ENCODE measurements around the gene DHTKD1. TPM values are rescaled to one million over a fixed set of nuclear protein-coding genes. Genes with fewer than 3 reads are reported as not detected.

The DHTKD1 gene
- total and polyA plus RNA-seq, 10 of the 15 experiments (the other 5 are each of a cell fraction or from before 2014, with no cell fraction given): 11.3 to 35.0 (median 26.9) TPM

DNA sequence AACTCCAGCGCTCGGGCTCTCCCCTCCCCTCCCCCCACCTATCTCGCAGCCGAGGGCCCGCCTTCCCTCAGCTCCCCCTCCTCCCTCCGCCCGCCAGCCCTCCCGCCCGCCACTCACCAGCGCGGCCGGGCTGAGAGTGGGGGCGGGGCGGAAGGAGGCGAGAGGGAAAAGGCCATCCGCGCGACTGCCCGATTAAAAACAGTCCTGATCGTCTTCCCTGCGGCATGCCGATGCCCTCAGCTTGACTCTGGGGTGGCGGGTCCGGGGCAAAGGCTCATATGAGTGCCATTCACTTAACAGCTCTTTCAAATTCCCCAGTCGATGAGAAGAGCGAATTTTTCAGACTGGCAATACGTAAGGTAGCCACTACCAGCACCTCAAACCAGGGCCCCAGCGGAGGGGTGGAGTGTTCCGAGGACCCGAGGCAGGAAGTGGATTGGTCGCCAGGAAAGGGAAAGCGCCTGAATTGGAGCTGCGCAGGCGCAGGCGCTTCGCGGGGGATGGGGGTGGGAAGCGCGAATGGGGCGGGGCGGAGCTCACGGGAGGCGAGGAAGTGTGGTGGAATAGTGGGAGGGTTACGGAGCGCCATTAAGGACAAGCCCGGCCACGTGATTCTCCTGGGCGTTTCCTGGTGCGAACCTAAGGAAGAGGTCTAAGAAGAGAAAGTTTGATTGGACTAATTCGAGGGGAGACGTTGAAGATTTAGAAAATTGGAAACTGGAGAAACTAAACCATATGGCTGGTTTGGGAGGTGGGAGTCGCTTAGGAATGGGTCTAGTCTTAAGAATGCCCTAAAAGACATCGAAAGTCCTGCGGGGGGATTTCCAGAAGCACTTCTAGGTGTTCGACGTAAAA is 25.7 kb upstream of the DHTKD1 start, which contains the start of gene UPF2 (continued):
- TF ChIP-seq RFX5 (IDR thresholded peaks at IDR 0.05; ENCODE audit: low read depth, low read length): no peak
- no peak for TF ChIP-seq EZH2 (IDR thresholded peaks at IDR 0.05; ENCODE audit: borderline replicate concordance, control insufficient read depth, low read depth, low read length)
- no peak; the same call in 1 of the 2 replicates for TF ChIP-seq RCOR1 (conservative IDR thresholded peaks at IDR 0.05; ENCODE audit: low read depth, low read length)
- TF ChIP-seq, protein P1, sequence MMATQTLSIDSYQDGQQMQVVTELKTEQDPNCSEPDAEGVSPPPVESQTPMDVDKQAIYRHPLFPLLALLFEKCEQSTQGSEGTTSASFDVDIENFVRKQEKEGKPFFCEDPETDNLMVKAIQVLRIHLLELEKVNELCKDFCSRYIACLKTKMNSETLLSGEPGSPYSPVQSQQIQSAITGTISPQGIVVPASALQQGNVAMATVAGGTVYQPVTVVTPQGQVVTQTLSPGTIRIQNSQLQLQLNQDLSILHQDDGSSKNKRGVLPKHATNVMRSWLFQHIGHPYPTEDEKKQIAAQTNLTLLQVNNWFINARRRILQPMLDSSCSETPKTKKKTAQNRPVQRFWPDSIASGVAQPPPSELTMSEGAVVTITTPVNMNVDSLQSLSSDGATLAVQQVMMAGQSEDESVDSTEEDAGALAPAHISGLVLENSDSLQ (IDR thresholded peaks at IDR 0.05): peak; percentile 97
- no peak for TF ChIP-seq BCL11A (IDR thresholded peaks at IDR 0.05; ENCODE audit: low read depth, low read length)
- TF ChIP-seq HDGF (IDR thresholded peaks at IDR 0.05): no peak
- TF ChIP-seq MEF2A (IDR thresholded peaks at IDR 0.05; ENCODE audit: insufficient read depth, low read depth, low read length): no peak; the same call in 1 of the 2 replicates
- TF ChIP-seq CREM (IDR thresholded peaks at IDR 0.05; ENCODE audit: low read depth): peak; percentile 6; the same call in 1 of the 2 replicates
- TF ChIP-seq DPF2 (IDR thresholded peaks at IDR 0.05): no peak
- TF ChIP-seq ESRRA (IDR thresholded peaks at IDR 0.05; ENCODE audit: low read length): no peak; the same call in 1 of the 2 replicates
- peak; percentile 40; the same call in 1 of the 2 replicates for TF ChIP-seq GABPA (IDR thresholded peaks at IDR 0.05; ENCODE audit: low read depth)
- TF ChIP-seq SMAD1 (IDR thresholded peaks at IDR 0.05; ENCODE audit: low read depth, partially characterized antibody): no peak
- no peak for TF ChIP-seq MLLT1 (IDR thresholded peaks at IDR 0.05)
- TF ChIP-seq TCF3 (IDR thresholded peaks at IDR 0.05; ENCODE audit: borderline replicate concordance, insufficient read depth, low read depth, low read length): no peak
- no peak; a peak in 1 of 4 replicates for TF ChIP-seq EP300 (IDR thresholded peaks at IDR 0.05; ENCODE audit: borderline replicate concordance in 1 of 2, control insufficient read depth in 1 of 2, low read depth in 2 of 2, low read length in 2 of 2)
- TF ChIP-seq NR2C2 (IDR thresholded peaks at IDR 0.05; ENCODE audit: borderline replicate concordance, control insufficient read depth, insufficient read length, low read depth): no peak
- TF ChIP-seq, protein P2, sequence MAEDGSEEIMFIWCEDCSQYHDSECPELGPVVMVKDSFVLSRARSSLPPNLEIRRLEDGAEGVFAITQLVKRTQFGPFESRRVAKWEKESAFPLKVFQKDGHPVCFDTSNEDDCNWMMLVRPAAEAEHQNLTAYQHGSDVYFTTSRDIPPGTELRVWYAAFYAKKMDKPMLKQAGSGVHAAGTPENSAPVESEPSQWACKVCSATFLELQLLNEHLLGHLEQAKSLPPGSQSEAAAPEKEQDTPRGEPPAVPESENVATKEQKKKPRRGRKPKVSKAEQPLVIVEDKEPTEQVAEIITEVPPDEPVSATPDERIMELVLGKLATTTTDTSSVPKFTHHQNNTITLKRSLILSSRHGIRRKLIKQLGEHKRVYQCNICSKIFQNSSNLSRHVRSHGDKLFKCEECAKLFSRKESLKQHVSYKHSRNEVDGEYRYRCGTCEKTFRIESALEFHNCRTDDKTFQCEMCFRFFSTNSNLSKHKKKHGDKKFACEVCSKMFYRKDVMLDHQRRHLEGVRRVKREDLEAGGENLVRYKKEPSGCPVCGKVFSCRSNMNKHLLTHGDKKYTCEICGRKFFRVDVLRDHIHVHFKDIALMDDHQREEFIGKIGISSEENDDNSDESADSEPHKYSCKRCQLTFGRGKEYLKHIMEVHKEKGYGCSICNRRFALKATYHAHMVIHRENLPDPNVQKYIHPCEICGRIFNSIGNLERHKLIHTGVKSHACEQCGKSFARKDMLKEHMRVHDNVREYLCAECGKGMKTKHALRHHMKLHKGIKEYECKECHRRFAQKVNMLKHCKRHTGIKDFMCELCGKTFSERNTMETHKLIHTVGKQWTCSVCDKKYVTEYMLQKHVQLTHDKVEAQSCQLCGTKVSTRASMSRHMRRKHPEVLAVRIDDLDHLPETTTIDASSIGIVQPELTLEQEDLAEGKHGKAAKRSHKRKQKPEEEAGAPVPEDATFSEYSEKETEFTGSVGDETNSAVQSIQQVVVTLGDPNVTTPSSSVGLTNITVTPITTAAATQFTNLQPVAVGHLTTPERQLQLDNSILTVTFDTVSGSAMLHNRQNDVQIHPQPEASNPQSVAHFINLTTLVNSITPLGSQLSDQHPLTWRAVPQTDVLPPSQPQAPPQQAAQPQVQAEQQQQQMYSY (CRISPR knock-in tag; IDR thresholded peaks at IDR 0.05): no peak
- TF ChIP-seq SMARCA5 (IDR thresholded peaks at IDR 0.05): no peak
- TF ChIP-seq, protein P3, sequence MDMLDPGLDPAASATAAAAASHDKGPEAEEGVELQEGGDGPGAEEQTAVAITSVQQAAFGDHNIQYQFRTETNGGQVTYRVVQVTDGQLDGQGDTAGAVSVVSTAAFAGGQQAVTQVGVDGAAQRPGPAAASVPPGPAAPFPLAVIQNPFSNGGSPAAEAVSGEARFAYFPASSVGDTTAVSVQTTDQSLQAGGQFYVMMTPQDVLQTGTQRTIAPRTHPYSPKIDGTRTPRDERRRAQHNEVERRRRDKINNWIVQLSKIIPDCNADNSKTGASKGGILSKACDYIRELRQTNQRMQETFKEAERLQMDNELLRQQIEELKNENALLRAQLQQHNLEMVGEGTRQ (IDR thresholded peaks at IDR 0.05; ENCODE audit: borderline replicate concordance, low read depth, low read length): peak; percentile 83
